ENCODE measurements around the gene KCTD17. TPM values are rescaled to one million over a fixed set of nuclear protein-coding genes. Genes with fewer than 3 reads are reported as not detected.
"Not testable (repeated sequence)": the region's sequence is repeated elsewhere in the genome, so short reads cannot be mapped to it uniquely, and the experiment has no call there.

The KCTD17 gene
- total RNA-seq, 1 donor from 2014 or later, result 63.2 TPM

- DNase-seq, result no peak
- H3K4me3 Mint-ChIP-seq, result no peak overlapping the region
- no peaks in the 10 kb centered on the region for H3K27me3 Mint-ChIP-seq
- peaks cover 21% of the 10 kb centered on the region for H3K4me1 Mint-ChIP-seq
- no peak overlapping the region for H3K27ac Mint-ChIP-seq
- H3K9me3 Mint-ChIP-seq, result no peaks in the 10 kb centered on the region
- H3K36me3 Mint-ChIP-seq (ENCODE audit: low read depth), result peaks cover 9% of the 10 kb centered on the region
- intact Hi-C loops (cut with micrococcal nuclease), result no loop called here
These were observed 12.2 kb downstream of the KCTD17 start for GRCh38 chr22:37063431-37064420.

- Mint-ChIP-seq H3K36me3 (ENCODE audit: low read depth) (peaks cover 7% of the 10 kb centered on the region), H3K27ac (no peak overlapping the region), H3K9me3 (no peaks in the 10 kb centered on the region), H3K4me3 (no peak overlapping the region), H3K27me3 (peaks cover 2% of the 10 kb centered on the region), H3K4me1 (peaks cover 21% of the 10 kb centered on the region)
- no peak for DNase-seq
- intact Hi-C loops (cut with micrococcal nuclease), result no loop called here
These were observed 13.0 kb downstream of the KCTD17 start for GRCh38 chr22:37064553-37064952.

GRCh38 chr22:37065180-37065579 lies 13.6 kb downstream of the KCTD17 start:
- Mint-ChIP-seq H3K4me1 (peaks cover 16% of the 10 kb centered on the region), H3K4me3 (no peak overlapping the region), H3K27me3 (peaks cover 3% of the 10 kb centered on the region), H3K27ac (no peak overlapping the region), H3K36me3 (ENCODE audit: low read depth) (peaks cover 6% of the 10 kb centered on the region), H3K9me3 (no peaks in the 10 kb centered on the region)
- DNase-seq, result no peak
- intact Hi-C loops (cut with micrococcal nuclease), result no loop called here

GRCh38 chr22:37065961-37066360 lies 14.4 kb downstream of the KCTD17 start:
- Mint-ChIP-seq H3K36me3 (ENCODE audit: low read depth) (peaks cover 2% of the 10 kb centered on the region), H3K27ac (no peak overlapping the region), H3K9me3 (no peaks in the 10 kb centered on the region), H3K4me1 (peaks cover 9% of the 10 kb centered on the region), H3K4me3 (no peak overlapping the region), H3K27me3 (peaks cover 5% of the 10 kb centered on the region)
- DNase-seq, result no peak
- intact Hi-C loops (cut with micrococcal nuclease), result no loop called here

GRCh38 chr22:37067428-37067827 lies 15.9 kb downstream of the KCTD17 start:
- H3K4me3 Mint-ChIP-seq, result no peak overlapping the region
- no peaks in the 10 kb centered on the region for H3K9me3 Mint-ChIP-seq
- H3K4me1 Mint-ChIP-seq, result peaks cover 2% of the 10 kb centered on the region
- DNase-seq, result no peak
- intact Hi-C loops (cut with micrococcal nuclease), result no loop called here
- H3K27ac Mint-ChIP-seq, result no peak overlapping the region
- H3K27me3 Mint-ChIP-seq, result peaks cover 5% of the 10 kb centered on the region
- H3K36me3 Mint-ChIP-seq (ENCODE audit: low read depth), result no peaks in the 10 kb centered on the region

GRCh38 chr22:37068859-37069258 lies 17.3 kb downstream of the KCTD17 start:
- intact Hi-C loops (cut with micrococcal nuclease), result no loop called here
- DNase-seq, result no peak
- Mint-ChIP-seq H3K4me1 (no peaks in the 10 kb centered on the region), H3K27me3 (peaks cover 5% of the 10 kb centered on the region), H3K36me3 (ENCODE audit: low read depth) (no peaks in the 10 kb centered on the region), H3K27ac (no peak overlapping the region), H3K9me3 (no peaks in the 10 kb centered on the region), H3K4me3 (no peak overlapping the region)

GRCh38 chr22:37069319-37069718 lies 17.8 kb downstream of the KCTD17 start:
- intact Hi-C loops (cut with micrococcal nuclease), result no loop called here
- Mint-ChIP-seq H3K4me3 (no peak overlapping the region), H3K27me3 (peaks cover 5% of the 10 kb centered on the region), H3K9me3 (no peaks in the 10 kb centered on the region), H3K4me1 (no peaks in the 10 kb centered on the region), H3K27ac (no peak overlapping the region), H3K36me3 (ENCODE audit: low read depth) (no peaks in the 10 kb centered on the region)
- no peak for DNase-seq

- no peak overlapping the region for H3K27ac Mint-ChIP-seq
- no peak overlapping the region for H3K4me3 Mint-ChIP-seq
- peaks cover 5% of the 10 kb centered on the region for H3K27me3 Mint-ChIP-seq
- H3K4me1 Mint-ChIP-seq, result no peaks in the 10 kb centered on the region
- no peaks in the 10 kb centered on the region for H3K9me3 Mint-ChIP-seq
- DNase-seq, result no peak
- intact Hi-C loops (cut with micrococcal nuclease), result no loop called here
- no peaks in the 10 kb centered on the region for H3K36me3 Mint-ChIP-seq (ENCODE audit: low read depth)
These were observed 18.2 kb downstream of the KCTD17 start for GRCh38 chr22:37069719-37070118.

- no peaks in the 10 kb centered on the region for H3K36me3 Mint-ChIP-seq (ENCODE audit: low read depth)
- H3K4me3 Mint-ChIP-seq, result no peak overlapping the region
- H3K9me3 Mint-ChIP-seq, result no peaks in the 10 kb centered on the region
- intact Hi-C loops (cut with micrococcal nuclease), result no loop called here
- H3K4me1 Mint-ChIP-seq, result no peaks in the 10 kb centered on the region
- no peak for DNase-seq
- H3K27me3 Mint-ChIP-seq, result peaks cover 5% of the 10 kb centered on the region
- H3K27ac Mint-ChIP-seq, result no peak overlapping the region
These were observed 18.8 kb downstream of the KCTD17 start for GRCh38 chr22:37070334-37070733.

GRCh38 chr22:37070744-37071143 lies 19.2 kb downstream of the KCTD17 start:
- Mint-ChIP-seq H3K36me3 (ENCODE audit: low read depth) (no peaks in the 10 kb centered on the region), H3K27ac (no peak overlapping the region), H3K9me3 (no peaks in the 10 kb centered on the region), H3K27me3 (peaks cover 5% of the 10 kb centered on the region), H3K4me1 (peaks cover 2% of the 10 kb centered on the region), H3K4me3 (no peak overlapping the region)
- DNase-seq, result no peak
- intact Hi-C loops (cut with micrococcal nuclease), result no loop called here

GRCh38 chr22:37071850-37072592 lies 20.5 kb downstream of the KCTD17 start:
- H3K36me3 Mint-ChIP-seq (ENCODE audit: low read depth); intact Hi-C loops (cut with micrococcal nuclease); H3K9me3 Mint-ChIP-seq; H3K4me1 Mint-ChIP-seq; H3K27ac Mint-ChIP-seq; H3K27me3 Mint-ChIP-seq; H3K4me3 Mint-ChIP-seq; DNase-seq: not testable (repeated sequence)

- H3K9me3 Mint-ChIP-seq, result no peaks in the 10 kb centered on the region
- intact Hi-C loops (cut with micrococcal nuclease), result no loop called here
- no peaks in the 10 kb centered on the region for H3K36me3 Mint-ChIP-seq (ENCODE audit: low read depth)
- peaks cover 5% of the 10 kb centered on the region for H3K27me3 Mint-ChIP-seq
- peaks cover 6% of the 10 kb centered on the region for H3K4me1 Mint-ChIP-seq
- no peak overlapping the region for H3K27ac Mint-ChIP-seq
- H3K4me3 Mint-ChIP-seq, result no peak overlapping the region
- no peak for DNase-seq
These were observed 21.1 kb downstream of the KCTD17 start for GRCh38 chr22:37072673-37073072.

GRCh38 chr22:37074537-37074936 lies 23.0 kb downstream of the KCTD17 start:
- peaks cover 3% of the 10 kb centered on the region for H3K27me3 Mint-ChIP-seq
- H3K4me3 Mint-ChIP-seq, result no peak overlapping the region
- no peaks in the 10 kb centered on the region for H3K36me3 Mint-ChIP-seq (ENCODE audit: low read depth)
- intact Hi-C loops (cut with micrococcal nuclease), result no loop called here
- H3K9me3 Mint-ChIP-seq, result no peaks in the 10 kb centered on the region
- no peak for DNase-seq
- H3K4me1 Mint-ChIP-seq, result peaks cover 23% of the 10 kb centered on the region
- no peak overlapping the region for H3K27ac Mint-ChIP-seq

GRCh38 chr22:37075046-37075445 lies 23.5 kb downstream of the KCTD17 start:
- H3K4me3 Mint-ChIP-seq, result no peak overlapping the region
- no peaks in the 10 kb centered on the region for H3K36me3 Mint-ChIP-seq (ENCODE audit: low read depth)
- no peaks in the 10 kb centered on the region for H3K9me3 Mint-ChIP-seq
- H3K27me3 Mint-ChIP-seq, result peaks cover 2% of the 10 kb centered on the region
- peaks cover 28% of the 10 kb centered on the region for H3K4me1 Mint-ChIP-seq
- H3K27ac Mint-ChIP-seq, result no peak overlapping the region
- intact Hi-C loops (cut with micrococcal nuclease), result no loop called here
- no peak for DNase-seq

Measured in activated CD4-positive, alpha-beta T cell treated with anti-CD3 and anti-CD28 coated beads, Interleukin-2, amount 10 ng/mL, durations not matched to agents 24 days and 14 days (primary cell).